Astrocyte of the cerebellum (primary cell): ENCODE data around the gene DCAF4L1.

Experiments used
- DNase-seq: peaks from one replicate; pipeline ENCODE4 v3.0.0-alpha.2; 2011; ENCODE audit warnings: low read depth
- H3K4me3 ChIP-seq: 2 replicates; pipeline ENCODE4 v1.5.1; 2011; ENCODE audit warnings: mild to moderate bottlenecking, low read depth, low read length, moderate library complexity
- CTCF ChIP-seq: IDR thresholded peaks from 2 replicates; pipeline ENCODE4 v1.5.1; 2012; ENCODE audit warnings: low read length, low read depth, moderate library complexity, mild to moderate bottlenecking; ENCODE audit errors: missing control alignments
- in situ Hi-C: cut with HindIII; loops from 2 replicates; pipeline ENCODE4 v1.10.0; 2017; ENCODE audit warnings: low sequenced_read_pairs

Gene DCAF4L1

GRCh38 chr4:41964401-41964800 is 17.2 kb upstream of the DCAF4L1 start:
- in situ Hi-C loops = no loop called here
- no peak overlapping the region for H3K4me3 ChIP-seq
- DNase-seq = no peak
- no peak for TF ChIP-seq CTCF

DNA sequence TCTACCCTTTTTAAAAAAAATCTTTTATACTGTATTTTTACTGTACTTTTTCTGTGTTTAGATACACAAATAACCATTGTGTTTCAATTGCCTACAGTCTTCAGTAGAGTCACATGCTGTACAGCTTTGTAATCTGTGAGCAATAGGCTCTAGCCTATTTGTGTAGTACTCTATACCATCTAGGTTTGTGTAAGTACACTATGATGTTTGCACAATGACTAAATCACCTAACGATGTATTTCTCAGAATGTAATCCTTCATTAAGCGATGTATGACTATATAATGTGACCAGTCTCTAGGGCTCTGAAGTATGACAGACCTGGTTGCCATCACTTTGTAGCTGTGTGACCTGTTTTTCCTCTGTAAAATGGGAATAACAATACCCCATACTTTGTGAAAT is 14.2 kb upstream of the DCAF4L1 start:
- in situ Hi-C loops = no loop called here
- DNase-seq = no peak
- H3K4me3 ChIP-seq = no peak overlapping the region
- TF ChIP-seq CTCF = no peak

DNA sequence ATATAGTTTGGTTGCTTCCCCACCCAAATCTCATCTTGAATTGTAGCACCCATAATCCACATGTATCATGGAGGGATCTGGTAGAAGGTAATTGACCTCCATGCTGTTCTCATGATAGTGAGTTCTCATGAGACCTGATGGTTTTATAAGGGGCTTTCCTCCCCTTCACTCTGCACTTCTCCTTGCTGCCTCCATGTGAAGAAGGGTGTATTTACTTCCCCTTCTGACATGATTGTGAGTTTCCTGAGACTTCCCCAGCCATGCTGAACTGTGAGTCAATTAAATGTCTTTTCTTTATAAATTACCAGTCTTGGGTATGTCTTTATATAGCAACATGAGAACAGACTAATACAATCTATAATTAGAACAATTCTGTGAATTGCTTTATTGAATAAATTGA is 11.9 kb upstream of the DCAF4L1 start:
- TF ChIP-seq CTCF = no peak
- in situ Hi-C loops = no loop called here
- H3K4me3 ChIP-seq = no peak overlapping the region
- DNase-seq = no peak

GRCh38 chr4:41975341-41975740 is 6.2 kb upstream of the DCAF4L1 start:
- TF ChIP-seq CTCF = no peak
- in situ Hi-C loops = no loop called here
- DNase-seq = no peak
- H3K4me3 ChIP-seq = no peak overlapping the region

DNA sequence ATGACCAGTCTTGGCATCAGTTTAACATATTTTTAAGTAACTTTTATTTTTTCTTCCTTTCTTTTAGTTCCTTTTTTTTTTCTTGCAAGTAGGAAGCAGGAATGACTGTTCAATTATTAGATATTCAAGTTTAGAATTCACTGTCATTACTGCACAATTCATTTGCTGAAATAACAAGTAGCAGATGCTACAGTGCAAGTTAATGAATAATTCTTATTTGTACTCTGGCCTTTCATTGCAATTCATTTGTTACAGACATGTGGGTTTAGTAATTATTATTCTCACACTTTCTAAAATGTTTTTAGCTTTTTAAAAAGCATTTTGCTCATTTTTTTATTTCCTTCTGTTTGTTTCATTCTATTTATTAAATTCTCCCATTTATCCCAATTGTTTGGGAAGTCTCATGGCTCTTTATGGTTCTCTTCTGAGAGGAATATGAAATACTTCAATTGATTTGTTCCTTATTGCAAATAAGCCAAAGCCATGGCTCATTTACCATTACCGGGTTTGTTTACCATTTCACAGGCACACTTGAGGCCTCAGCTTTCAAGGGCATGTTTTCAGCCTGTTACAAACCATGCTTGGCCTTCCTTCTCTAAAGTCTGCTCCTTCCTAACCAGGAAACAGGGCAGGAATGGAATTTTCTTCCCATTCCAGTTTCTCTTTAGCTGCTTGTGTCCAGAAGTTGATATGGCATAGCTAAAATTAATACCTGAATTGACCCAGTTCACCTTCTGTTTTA is 4.6 kb upstream of the DCAF4L1 start:
- H3K4me3 ChIP-seq = no peak overlapping the region
- in situ Hi-C loops = no loop called here
- no peak for DNase-seq
- TF ChIP-seq CTCF = no peak

GRCh38 chr4:41977709-41978108 is 3.8 kb upstream of the DCAF4L1 start:
- TF ChIP-seq CTCF = no peak
- in situ Hi-C loops = no loop called here
- H3K4me3 ChIP-seq = no peak overlapping the region
- no peak for DNase-seq
